Retinal pigment epithelial cell (primary cell): ENCODE measurements around the gene ADCY2.

ENCODE experiments used
- DNase-seq: peaks from one replicate; pipeline ENCODE4 v3.0.0-alpha.2; 2010; ENCODE audit warnings: low read depth
- H3K4me3 ChIP-seq: 2 replicates; pipeline ENCODE4 v1.5.1; 2011; ENCODE audit warnings: mild to moderate bottlenecking, low read length, control low read depth, moderate library complexity
- TF ChIP-seq, protein P1 (sequence below): conservative IDR thresholded peaks from 2 replicates; pipeline ENCODE4 v1.5.1; 2011; ENCODE audit warnings: low read depth, low read length, control low read depth, inconsistent platforms

ADCY2 gene

DNA sequence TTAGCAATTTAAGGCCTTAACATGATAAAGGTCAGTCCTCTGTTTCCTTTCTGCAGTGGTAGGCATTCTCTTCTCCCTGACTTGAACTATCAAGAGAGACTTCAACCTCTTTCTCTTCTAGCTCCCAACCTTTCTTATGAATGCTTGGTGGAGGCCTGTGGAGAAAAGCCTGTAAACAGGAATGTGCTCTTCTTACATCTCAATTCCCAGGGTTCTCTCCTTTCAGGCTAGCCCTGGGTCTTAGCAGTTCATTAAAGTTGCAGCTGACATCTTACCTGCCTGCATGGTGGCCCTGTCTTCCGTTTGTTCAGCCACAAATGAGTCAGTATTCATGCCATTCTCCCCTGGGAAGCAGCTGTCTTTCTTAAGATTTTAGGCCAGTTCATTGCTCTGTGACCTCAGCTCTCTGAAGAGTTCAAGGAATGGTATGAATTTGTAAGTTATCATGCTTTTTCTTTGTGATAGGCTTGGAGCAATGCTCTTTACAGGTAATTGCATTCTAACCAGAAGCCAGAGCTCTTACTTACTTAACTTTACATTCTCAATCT is 77.8 kb downstream of the ADCY2 start:
- DNase-seq, result no peak
- H3K4me3 ChIP-seq, result no peak overlapping the region
- TF ChIP-seq, protein P1, sequence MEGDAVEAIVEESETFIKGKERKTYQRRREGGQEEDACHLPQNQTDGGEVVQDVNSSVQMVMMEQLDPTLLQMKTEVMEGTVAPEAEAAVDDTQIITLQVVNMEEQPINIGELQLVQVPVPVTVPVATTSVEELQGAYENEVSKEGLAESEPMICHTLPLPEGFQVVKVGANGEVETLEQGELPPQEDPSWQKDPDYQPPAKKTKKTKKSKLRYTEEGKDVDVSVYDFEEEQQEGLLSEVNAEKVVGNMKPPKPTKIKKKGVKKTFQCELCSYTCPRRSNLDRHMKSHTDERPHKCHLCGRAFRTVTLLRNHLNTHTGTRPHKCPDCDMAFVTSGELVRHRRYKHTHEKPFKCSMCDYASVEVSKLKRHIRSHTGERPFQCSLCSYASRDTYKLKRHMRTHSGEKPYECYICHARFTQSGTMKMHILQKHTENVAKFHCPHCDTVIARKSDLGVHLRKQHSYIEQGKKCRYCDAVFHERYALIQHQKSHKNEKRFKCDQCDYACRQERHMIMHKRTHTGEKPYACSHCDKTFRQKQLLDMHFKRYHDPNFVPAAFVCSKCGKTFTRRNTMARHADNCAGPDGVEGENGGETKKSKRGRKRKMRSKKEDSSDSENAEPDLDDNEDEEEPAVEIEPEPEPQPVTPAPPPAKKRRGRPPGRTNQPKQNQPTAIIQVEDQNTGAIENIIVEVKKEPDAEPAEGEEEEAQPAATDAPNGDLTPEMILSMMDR, result no peak

DNA sequence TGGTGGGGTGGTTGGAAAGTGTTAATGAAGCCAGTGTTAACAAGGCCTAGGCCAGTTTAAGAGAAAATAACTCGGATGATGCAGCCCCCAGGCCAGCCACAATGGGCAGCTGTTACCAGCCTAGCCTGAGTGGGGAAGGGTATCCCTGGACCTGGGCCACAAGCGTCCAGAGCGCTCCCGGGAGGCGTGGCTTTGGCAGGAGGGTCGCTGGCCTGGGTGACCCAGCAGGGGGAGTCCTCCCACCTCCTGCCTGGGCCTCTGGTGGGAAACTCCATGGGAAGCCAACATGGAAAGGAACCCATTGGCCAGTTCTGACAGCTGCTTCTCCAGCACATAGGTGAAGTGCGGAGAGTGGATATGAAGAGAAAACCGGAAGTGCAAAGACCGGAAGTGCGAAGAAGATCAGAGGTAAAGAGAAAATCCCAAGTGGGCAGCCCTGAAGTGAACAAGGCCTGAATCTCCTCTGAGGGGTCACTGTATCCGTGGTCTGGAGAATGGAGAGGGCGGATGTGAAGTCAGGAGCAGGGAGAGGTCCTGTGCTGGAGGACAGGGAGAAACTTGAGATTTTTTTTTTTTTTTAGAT is 79.0 kb downstream of the ADCY2 start:
- no peak overlapping the region for H3K4me3 ChIP-seq
- DNase-seq, result no peak
- TF ChIP-seq, protein P1, result no peak

DNA sequence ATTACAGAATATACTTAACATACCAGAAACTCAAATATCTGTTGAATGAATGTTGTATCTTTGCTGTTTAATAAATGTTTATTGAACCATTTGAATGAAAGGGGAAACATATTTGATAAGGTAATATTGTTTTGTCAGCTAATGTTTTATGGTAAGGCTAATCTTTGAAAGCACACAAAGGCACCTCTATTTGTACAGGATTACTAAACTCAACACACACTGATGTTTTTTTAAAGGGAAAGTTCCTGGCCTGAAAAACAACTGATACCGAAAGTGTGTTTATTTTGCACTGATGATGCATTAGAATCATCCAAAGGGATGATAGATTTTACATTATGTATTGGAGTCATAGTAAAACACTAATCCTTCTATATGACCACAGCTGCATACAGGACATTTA is 82.5 kb downstream of the ADCY2 start:
- no peak for DNase-seq
- no peak overlapping the region for H3K4me3 ChIP-seq
- TF ChIP-seq, protein P1, result no peak

DNA sequence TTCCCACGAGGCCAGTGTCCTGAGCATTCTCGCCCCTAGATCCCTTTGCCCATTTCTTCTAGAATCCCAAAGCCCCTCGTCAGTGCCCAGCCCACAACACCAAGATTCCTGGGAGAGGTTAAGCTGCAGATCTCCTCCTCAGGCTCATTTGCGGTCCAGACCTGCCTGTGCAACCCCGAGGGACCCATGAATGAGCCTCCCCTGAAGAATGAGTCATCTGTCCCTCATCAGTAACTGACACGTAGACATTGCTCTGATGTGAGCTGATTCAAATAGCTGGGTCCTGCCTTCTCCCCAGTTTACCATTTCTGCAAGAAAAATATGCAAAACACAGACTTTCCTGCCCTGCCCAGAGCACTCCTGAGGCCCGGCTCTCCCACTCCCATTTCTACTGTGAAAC is 92.8 kb downstream of the ADCY2 start:
- H3K4me3 ChIP-seq, result no peak overlapping the region
- no peak for DNase-seq
- TF ChIP-seq, protein P1, result no peak

GRCh38 chr5:7492371-7492770 is 96.4 kb downstream of the ADCY2 start:
- no peak for DNase-seq
- H3K4me3 ChIP-seq, result no peak overlapping the region
- TF ChIP-seq, protein P1, result no peak

GRCh38 chr5:7493081-7493480 is 97.1 kb downstream of the ADCY2 start:
- H3K4me3 ChIP-seq, result no peak overlapping the region
- TF ChIP-seq, protein P1, result no peak
- no peak for DNase-seq

DNA sequence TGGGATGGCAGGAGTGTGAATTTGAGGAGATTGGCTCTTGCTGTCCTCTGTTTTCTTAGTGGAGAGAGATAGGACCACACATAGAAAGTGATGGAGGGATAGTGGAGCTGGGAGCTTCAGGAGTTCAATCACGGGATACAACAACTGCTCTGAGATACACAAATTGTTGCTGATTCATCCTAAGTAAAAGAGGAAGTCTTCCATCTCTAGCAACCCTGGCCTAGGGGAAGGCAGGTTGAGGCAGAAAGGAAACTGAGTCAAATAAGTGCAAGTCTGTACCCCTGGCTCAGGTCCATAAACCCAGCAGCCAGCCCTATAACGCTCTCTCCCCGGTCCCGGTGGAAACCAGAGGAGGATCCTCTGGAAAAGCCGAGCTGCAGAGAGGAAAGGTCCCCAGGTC is 97.7 kb downstream of the ADCY2 start:
- TF ChIP-seq, protein P1, result no peak
- DNase-seq, result no peak
- H3K4me3 ChIP-seq, result no peak overlapping the region
